SU-DHL-6 (cell line): ENCODE data around the gene NMNAT1.

Experiments used
- H2AFZ ChIP-seq: fragments of 200-600 bp; sonication (generic); 2 replicates; pipeline ENCODE4 v1.6.1; 2014; ENCODE audit warnings: low read depth, mild to moderate bottlenecking, moderate library complexity, mixed read lengths, antibody characterized with exemption, low read length; ENCODE audit not compliant: severe bottlenecking
- H3F3A ChIP-seq: fragments of 200-600 bp; shearing (Covaris generic); 2 replicates; pipeline ENCODE4 v1.6.0; 2016; ENCODE audit warnings: antibody characterized with exemption, mild to moderate bottlenecking; ENCODE audit not compliant: insufficient read depth
- H3K27ac ChIP-seq: fragments of 200-600 bp; sonication (generic); 2 replicates; pipeline ENCODE4 v1.5.1; 2016; ENCODE audit warnings: low read depth, mild to moderate bottlenecking, low read length, moderate library complexity, mixed read lengths
- H3K27me3 ChIP-seq: fragments of 200-600 bp; sonication (generic), shearing (Covaris generic); 2 replicates; pipeline ENCODE4 v1.6.0; 2014; ENCODE audit warnings: mild to moderate bottlenecking, low read length
- H3K36me3 ChIP-seq: fragments of 200-600 bp; sonication (generic); 2 replicates; pipeline ENCODE4 v1.6.1; 2014; ENCODE audit warnings: mild to moderate bottlenecking, low read length, mixed read lengths
- H3K4me2 ChIP-seq: fragments of 300-600, 200-600 bp; shearing (Covaris generic), sonication (generic); 2 replicates; pipeline ENCODE4 v1.6.0; 2014; ENCODE audit warnings: low read length, low read depth, mild to moderate bottlenecking; ENCODE audit not compliant: poor library complexity, severe bottlenecking
- H3K4me3 ChIP-seq: fragments of 200-600 bp; sonication (generic); 2 replicates; pipeline ENCODE4 v1.5.1; 2014; ENCODE audit warnings: antibody characterized with exemption, low read length, mild to moderate bottlenecking, mixed read lengths; ENCODE audit not compliant: insufficient read depth, poor library complexity, severe bottlenecking
- H3K79me2 ChIP-seq: fragments of 200-600 bp; sonication (generic); 2 replicates; pipeline ENCODE4 v1.6.1; 2014; ENCODE audit warnings: mild to moderate bottlenecking, low read length, moderate library complexity; ENCODE audit not compliant: insufficient read depth
- H3K9ac ChIP-seq: fragments of 200-600 bp; sonication (generic); 2 replicates; pipeline ENCODE4 v1.7.0; 2014; ENCODE audit warnings: mild to moderate bottlenecking, low read length
- H3K9me2 ChIP-seq: fragments of 200-600 bp; sonication (generic); replicated peaks from 2 replicates; pipeline ENCODE4 v1.6.1; 2014; ENCODE audit warnings: low read length; ENCODE audit not compliant: insufficient read depth
- H3K9me3 ChIP-seq: fragments of 200-600 bp; sonication (generic); 2 replicates; pipeline ENCODE4 v1.6.1; 2014; ENCODE audit warnings: low read length, mixed read lengths; ENCODE audit not compliant: insufficient read depth
- H4K20me1 ChIP-seq: fragments of 200-600 bp; sonication (generic); 2 replicates; pipeline ENCODE4 v1.6.1; 2014; ENCODE audit warnings: low read depth, mild to moderate bottlenecking, antibody characterized with exemption, low read length, moderate library complexity, mixed read lengths
- CTCF ChIP-seq: fragments of 200-600 bp; sonication (generic); IDR thresholded peaks from one replicate; pipeline ENCODE4 v1.5.1; 2017; ENCODE audit warnings: antibody characterized with exemption, mild to moderate bottlenecking, low read length, moderate library complexity; ENCODE audit not compliant: insufficient read depth, poor library complexity, severe bottlenecking
- EZH2phosphoT487 ChIP-seq: fragments of 200-600 bp; sonication (generic), shearing (Covaris generic); conservative IDR thresholded peaks from 2 replicates; pipeline ENCODE4 v1.6.1; 2018; ENCODE audit warnings: mild to moderate bottlenecking, antibody characterized with exemption, low read length, moderate library complexity, mixed read lengths

NMNAT1 gene

GRCh38 chr1:9942939-9943788, at the start of gene NMNAT1, which contains the start of gene LZIC:
Gene NMNAT1 (plus strand): TSS chr1:9943475. CDS start chr1:9972074, 28,599 bp downstream.
Gene LZIC (minus strand): TSS chr1:9943391. CDS start chr1:9936619, 6,772 bp downstream.
- TF ChIP-seq CTCF (no peak), EZH2phosphoT487 (no peak)
- Histone ChIP-seq H3K27ac (peak within 1 kb of the TSS; percentile 73), H3K27me3 (no peaks in the 10 kb centered on the region), H2AFZ (peak within 1 kb of the TSS; percentile 90), H3K9me2 (no peaks in the 10 kb centered on the region), H3F3A (peaks cover 8% of the 10 kb centered on the region), H3K79me2 (peaks cover 12% of the 10 kb centered on the region), H4K20me1 (no peaks in the 10 kb centered on the region), H3K4me3 (peak within 1 kb of the TSS; percentile 98), H3K36me3 (peaks cover 3% of the 10 kb centered on the region; the same call in 1 of the 2 replicates), H3K9ac (peak within 1 kb of the TSS; percentile 95), H3K4me2 (peak within 1 kb of the TSS; percentile 93), H3K9me3 (no peaks in the 10 kb centered on the region)

DNA sequence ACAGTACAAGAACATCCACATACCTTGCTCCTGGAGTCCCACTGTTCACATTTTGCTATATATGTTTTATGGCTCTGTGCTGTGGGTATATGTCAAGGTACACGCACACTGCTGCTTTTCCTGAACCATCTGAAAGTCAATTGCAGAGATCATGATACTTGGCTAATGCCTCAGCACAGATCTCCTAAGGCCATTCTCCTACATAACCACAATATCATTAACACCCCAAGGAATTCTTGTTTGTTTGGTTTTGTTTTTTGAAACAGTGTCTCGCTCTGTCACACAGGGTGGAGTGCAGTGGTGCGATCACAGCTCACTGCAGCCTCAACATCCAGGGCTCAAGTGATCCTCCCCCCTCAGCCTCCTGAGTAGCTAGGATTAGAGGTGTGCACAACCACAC, 49.2 kb upstream of the NMNAT1 start:
- Histone ChIP-seq H3K4me2 (no peak overlapping the region), H3K4me3 (no peak overlapping the region), H4K20me1 (no peaks in the 10 kb centered on the region), H3K9ac (no peak overlapping the region), H3K27ac (no peak overlapping the region), H3K27me3 (no peaks in the 10 kb centered on the region), H3K36me3 (no peaks in the 10 kb centered on the region), H3K9me3 (no peaks in the 10 kb centered on the region), H3F3A (no peaks in the 10 kb centered on the region), H2AFZ (no peak overlapping the region), H3K9me2 (no peaks in the 10 kb centered on the region), H3K79me2 (no peaks in the 10 kb centered on the region)
- TF ChIP-seq CTCF (no peak), EZH2phosphoT487 (no peak)

GRCh38 chr1:9900142-9901043, 42.9 kb upstream of the NMNAT1 start:
- H3K9me2 ChIP-seq = no peaks in the 10 kb centered on the region
- H3K27ac ChIP-seq = no peak overlapping the region
- H3K27me3 ChIP-seq = no peaks in the 10 kb centered on the region
- no peak overlapping the region for H3K4me3 ChIP-seq
- H3K79me2 ChIP-seq = no peaks in the 10 kb centered on the region
- no peak overlapping the region for H2AFZ ChIP-seq
- H4K20me1 ChIP-seq = no peaks in the 10 kb centered on the region
- no peak overlapping the region for H3K4me2 ChIP-seq
- H3K9me3 ChIP-seq = no peaks in the 10 kb centered on the region
- H3F3A ChIP-seq = no peaks in the 10 kb centered on the region
- H3K9ac ChIP-seq = no peak overlapping the region
- TF ChIP-seq EZH2phosphoT487 (no peak), CTCF (no peak)
- no peaks in the 10 kb centered on the region for H3K36me3 ChIP-seq
